Erythroblast (primary cell): ENCODE data around the gene CDC45.

Source experiments
- GATA1 ChIP-seq: IDR thresholded peaks from 2 replicates; pipeline ENCODE4 v1.6.1; 2011; ENCODE audit warnings: low read depth, mild to moderate bottlenecking, control low read depth, low read length, moderate library complexity
- POLR2A ChIP-seq: IDR thresholded peaks from 2 replicates; pipeline ENCODE4 v1.6.1; 2011; ENCODE audit warnings: mild to moderate bottlenecking, low read length

DNA sequence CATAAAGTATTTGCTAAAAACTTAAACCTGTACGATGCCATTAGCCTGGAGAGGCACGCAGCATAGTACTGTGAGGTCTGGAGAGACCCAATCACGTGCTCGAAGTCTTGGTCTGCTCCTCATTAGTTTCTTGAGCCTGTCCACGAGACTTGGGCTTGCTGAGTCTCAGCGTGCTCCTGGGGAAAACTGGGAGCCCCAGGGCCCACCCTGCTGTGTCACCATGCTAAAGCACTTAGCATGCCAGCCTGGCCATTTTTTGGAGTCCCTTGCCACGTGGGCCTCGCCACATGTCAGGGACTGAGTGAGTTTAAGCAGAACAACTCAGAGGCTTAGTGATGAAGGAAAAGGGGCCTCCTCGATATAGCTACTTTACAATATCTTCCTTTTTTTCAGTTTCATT, 2.6 kb downstream of the CDC45 start:
- TF ChIP-seq POLR2A (no peak), GATA1 (no peak)
